Endothelial cell (in vitro differentiated cells): ENCODE data around the gene TPRG1L. TPM values are rescaled to one million over a fixed set of nuclear protein-coding genes. Genes with fewer than 3 reads are reported as not detected.

Experiments
- DNase-seq: peaks from one replicate; pipeline ENCODE4 v3.0.0; 2021; ENCODE audit warnings: low spot score
- H3K27ac Mint-ChIP-seq: one replicate; pipeline ENCODE4 v1.8.0; 2021; ENCODE audit warnings: mixed read lengths, inconsistent platforms; ENCODE audit not compliant: unreplicated experiment
- H3K27me3 Mint-ChIP-seq: one replicate; pipeline ENCODE4 v1.8.0; 2021; ENCODE audit warnings: mild to moderate bottlenecking, moderate library complexity, mixed read lengths, inconsistent platforms; ENCODE audit not compliant: unreplicated experiment
- H3K36me3 Mint-ChIP-seq: one replicate; pipeline ENCODE4 v1.8.0; 2021; ENCODE audit warnings: mild to moderate bottlenecking, low read depth, mixed read lengths, inconsistent platforms; ENCODE audit not compliant: unreplicated experiment
- H3K4me1 Mint-ChIP-seq: one replicate; pipeline ENCODE4 v1.8.0; 2021; ENCODE audit warnings: mild to moderate bottlenecking, mixed read lengths, inconsistent platforms; ENCODE audit not compliant: unreplicated experiment
- H3K4me3 Mint-ChIP-seq: one replicate; pipeline ENCODE4 v1.8.0; 2021; ENCODE audit warnings: mild to moderate bottlenecking, mixed read lengths, inconsistent platforms; ENCODE audit not compliant: unreplicated experiment
- H3K9me3 Mint-ChIP-seq: one replicate; pipeline ENCODE4 v1.8.0; 2021; ENCODE audit warnings: mixed read lengths, inconsistent platforms; ENCODE audit not compliant: unreplicated experiment
- total RNA-seq: library from RNA; stranded (reverse); fragmentation: NEBNext Ultra II Directional; extraction: Animal tissue kit (Norgen Biotek cat#: 25700); gene quantifications from one replicate; pipeline ENCODE4 v1.2.1, GENCODE V29; 2021; ENCODE audit not compliant: unreplicated experiment
- TF ChIP-seq, protein P1 (sequence below): fragments of 200-600 bp; sonication (generic); IDR thresholded peaks from one replicate; pipeline ENCODE4 v1.5.0; 2021; ENCODE audit warnings: antibody characterized with exemption; ENCODE audit not compliant: unreplicated experiment

The TPRG1L gene
- total RNA-seq, 1 donor from 2014 or later, result 35.2 TPM

DNA sequence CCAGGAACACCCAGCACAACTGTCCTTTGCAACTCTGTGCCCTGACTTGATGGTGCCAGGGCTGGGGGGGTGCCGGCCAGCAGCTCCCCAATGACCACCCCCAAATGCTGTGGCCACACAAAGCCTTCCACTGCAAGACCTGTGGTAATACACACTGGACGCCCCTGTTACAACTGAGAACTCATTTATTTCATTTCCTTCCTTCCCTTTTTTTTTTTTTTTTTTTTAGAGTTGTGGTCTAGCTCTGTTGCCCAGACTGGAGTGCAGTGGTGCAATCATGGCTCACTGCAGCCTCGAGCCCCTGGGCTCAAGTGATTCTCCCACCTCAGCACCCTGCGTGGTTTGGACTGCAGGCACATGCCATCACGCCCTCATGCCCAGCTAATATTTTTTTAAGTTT lies 52.7 kb downstream of the TPRG1L start:
- Mint-ChIP-seq H3K36me3 (peaks cover 8% of the 10 kb centered on the region), H3K4me1 (peaks cover 17% of the 10 kb centered on the region), H3K27me3 (peaks cover 16% of the 10 kb centered on the region), H3K9me3 (no peaks in the 10 kb centered on the region), H3K27ac (no peak overlapping the region), H3K4me3 (no peak overlapping the region)
- DNase-seq, result no peak
- TF ChIP-seq, protein P1, sequence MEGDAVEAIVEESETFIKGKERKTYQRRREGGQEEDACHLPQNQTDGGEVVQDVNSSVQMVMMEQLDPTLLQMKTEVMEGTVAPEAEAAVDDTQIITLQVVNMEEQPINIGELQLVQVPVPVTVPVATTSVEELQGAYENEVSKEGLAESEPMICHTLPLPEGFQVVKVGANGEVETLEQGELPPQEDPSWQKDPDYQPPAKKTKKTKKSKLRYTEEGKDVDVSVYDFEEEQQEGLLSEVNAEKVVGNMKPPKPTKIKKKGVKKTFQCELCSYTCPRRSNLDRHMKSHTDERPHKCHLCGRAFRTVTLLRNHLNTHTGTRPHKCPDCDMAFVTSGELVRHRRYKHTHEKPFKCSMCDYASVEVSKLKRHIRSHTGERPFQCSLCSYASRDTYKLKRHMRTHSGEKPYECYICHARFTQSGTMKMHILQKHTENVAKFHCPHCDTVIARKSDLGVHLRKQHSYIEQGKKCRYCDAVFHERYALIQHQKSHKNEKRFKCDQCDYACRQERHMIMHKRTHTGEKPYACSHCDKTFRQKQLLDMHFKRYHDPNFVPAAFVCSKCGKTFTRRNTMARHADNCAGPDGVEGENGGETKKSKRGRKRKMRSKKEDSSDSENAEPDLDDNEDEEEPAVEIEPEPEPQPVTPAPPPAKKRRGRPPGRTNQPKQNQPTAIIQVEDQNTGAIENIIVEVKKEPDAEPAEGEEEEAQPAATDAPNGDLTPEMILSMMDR, result no peak

DNA sequence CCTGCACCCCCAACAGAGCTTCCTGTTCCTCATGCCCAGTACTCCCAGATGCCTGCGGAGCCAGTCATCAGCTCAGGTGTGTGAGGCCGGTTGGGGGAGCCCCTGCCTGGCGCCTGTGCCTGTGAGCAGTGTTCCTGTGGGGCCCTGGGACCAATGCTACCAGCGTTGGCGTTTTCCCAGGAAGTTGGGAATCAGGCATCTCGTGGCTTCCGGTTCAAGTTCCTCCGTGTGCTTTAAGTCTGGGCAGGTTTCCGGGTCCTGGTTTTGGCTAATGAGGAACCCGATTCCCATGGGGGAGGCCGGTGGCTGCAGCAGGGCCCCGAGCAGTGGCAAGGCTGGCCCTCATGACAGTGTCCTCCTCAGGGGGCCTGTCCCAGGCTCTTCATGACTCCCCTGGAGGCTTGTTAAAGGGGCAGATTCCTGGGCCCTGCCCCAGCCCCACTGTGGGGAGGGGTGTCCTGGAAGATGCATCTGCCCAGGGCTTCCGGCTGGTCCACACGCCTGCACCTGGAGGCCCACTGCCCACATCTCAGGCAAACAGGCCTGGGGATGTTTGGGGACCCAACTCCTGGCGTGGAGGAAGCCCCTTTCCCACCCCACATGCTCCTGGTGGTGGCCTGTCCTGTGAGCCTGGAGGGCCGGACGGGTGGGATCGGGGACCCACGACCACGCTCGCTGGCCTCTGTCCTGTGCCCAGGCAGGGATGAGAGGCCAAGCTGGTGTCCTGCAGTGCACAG lies 53.7 kb downstream of the TPRG1L start:
- Mint-ChIP-seq H3K36me3 (peaks cover 13% of the 10 kb centered on the region), H3K27ac (peak overlapping the region; percentile 11), H3K4me3 (peak overlapping the region; percentile 19), H3K9me3 (no peaks in the 10 kb centered on the region), H3K27me3 (peaks cover 17% of the 10 kb centered on the region), H3K4me1 (peaks cover 17% of the 10 kb centered on the region)
- no peak for DNase-seq
- TF ChIP-seq, protein P1, result no peak

DNA sequence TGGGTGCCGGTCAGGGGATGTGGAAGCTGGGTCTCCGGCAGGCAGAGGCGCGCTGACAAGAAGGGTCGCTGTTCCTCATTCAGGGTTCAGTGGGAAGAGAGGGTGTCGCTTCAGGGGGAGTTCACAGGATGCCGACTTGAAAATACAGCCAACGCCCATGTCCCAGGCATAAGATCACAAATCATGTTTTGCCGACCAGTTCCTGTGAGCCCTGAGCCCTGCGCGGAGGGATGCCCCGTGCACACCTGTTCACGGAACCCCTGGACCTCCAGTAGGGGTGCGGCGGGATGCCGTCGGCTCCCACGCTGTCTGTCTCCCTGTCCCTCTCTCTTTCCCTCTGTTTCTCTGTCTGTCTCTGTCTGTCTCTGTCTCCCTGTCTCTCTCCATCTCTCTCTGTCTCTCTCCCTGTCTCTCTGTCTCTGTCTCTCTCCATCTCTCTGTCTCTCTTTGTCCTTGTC lies 54.3 kb downstream of the TPRG1L start:
- Mint-ChIP-seq H3K27me3 (peaks cover 15% of the 10 kb centered on the region), H3K9me3 (no peaks in the 10 kb centered on the region), H3K27ac (no peak overlapping the region), H3K4me3 (no peak overlapping the region), H3K4me1 (peaks cover 17% of the 10 kb centered on the region), H3K36me3 (peaks cover 13% of the 10 kb centered on the region)
- TF ChIP-seq, protein P1, result no peak
- DNase-seq, result no peak

Other genes with a start within 250 kb of the TPRG1L start
- gene ARHGEF16, start 170.3 kb upstream of the TPRG1L start, total RNA-seq, result 1.7 TPM
- 198 TPM for gene MEGF6, start 13.5 kb upstream of the TPRG1L start, total RNA-seq
- 19.0 TPM for gene WRAP73, start 25.1 kb downstream of the TPRG1L start, total RNA-seq
- not detected for gene TP73, start 27.5 kb downstream of the TPRG1L start, total RNA-seq
- not detected for gene CCDC27, start 127.4 kb downstream of the TPRG1L start, total RNA-seq
- gene SMIM1, start 147.7 kb downstream of the TPRG1L start, total RNA-seq, result 2.1 TPM
- 52.2 TPM for gene LRRC47, start 171.5 kb downstream of the TPRG1L start, total RNA-seq
- gene CEP104, start 232.2 kb downstream of the TPRG1L start, total RNA-seq, result 40.3 TPM
- gene DFFB, start 232.5 kb downstream of the TPRG1L start, total RNA-seq, result 6.8 TPM